KOPT-K1 (cell line): ENCODE results near the gene AMIGO2.

Source experiments
- H3K27ac ChIP-seq: fragments of 200-600 bp; sonication (generic); 2 replicates; pipeline ENCODE4 v1.5.1; 2016; ENCODE audit warnings: antibody characterized with exemption, mild to moderate bottlenecking, low read depth, low read length; ENCODE audit not compliant: poor library complexity, severe bottlenecking
- H3K36me3 ChIP-seq: fragments of 200-600 bp; sonication (generic); 2 replicates; pipeline ENCODE4 v1.5.1; 2017; ENCODE audit warnings: antibody characterized with exemption, mild to moderate bottlenecking, low read length, moderate library complexity; ENCODE audit not compliant: insufficient read depth
- H3K9me3 ChIP-seq: fragments of 200-600 bp; sonication (generic); 2 replicates; pipeline ENCODE4 v1.5.1; 2017; ENCODE audit warnings: antibody characterized with exemption, low read length, mild to moderate bottlenecking; ENCODE audit not compliant: insufficient read depth, poor library complexity, severe bottlenecking

AMIGO2 gene

GRCh38 chr12:47107446-47107845 is 27.7 kb upstream of the AMIGO2 start:
- Histone ChIP-seq H3K36me3 (no peaks in the 10 kb centered on the region), H3K27ac (no peak overlapping the region), H3K9me3 (no peaks in the 10 kb centered on the region)

GRCh38 chr12:47105914-47106674 is 26.3 kb upstream of the AMIGO2 start:
- H3K9me3 ChIP-seq, result no peaks in the 10 kb centered on the region
- no peaks in the 10 kb centered on the region for H3K36me3 ChIP-seq
- no peak overlapping the region for H3K27ac ChIP-seq

GRCh38 chr12:47102845-47103651 is 23.3 kb upstream of the AMIGO2 start:
- Histone ChIP-seq H3K36me3 (no peaks in the 10 kb centered on the region), H3K27ac (no peak overlapping the region), H3K9me3 (no peaks in the 10 kb centered on the region)

GRCh38 chr12:47102406-47102805 is 22.6 kb upstream of the AMIGO2 start:
- Histone ChIP-seq H3K9me3 (no peaks in the 10 kb centered on the region), H3K36me3 (no peaks in the 10 kb centered on the region), H3K27ac (no peak overlapping the region)

GRCh38 chr12:47100160-47100559 is 20.4 kb upstream of the AMIGO2 start:
- H3K36me3 ChIP-seq, result no peaks in the 10 kb centered on the region

GRCh38 chr12:47099610-47100009 is 19.9 kb upstream of the AMIGO2 start:
- peaks cover 3% of the 10 kb centered on the region for H3K9me3 ChIP-seq
- H3K36me3 ChIP-seq, result no peaks in the 10 kb centered on the region

More at GRCh38 chr12:47100160-47100559, 20.4 kb upstream of the AMIGO2 start:
- Histone ChIP-seq H3K9me3 (no peaks in the 10 kb centered on the region), H3K27ac (no peak overlapping the region)

GRCh38 chr12:47098099-47098498 is 18.3 kb upstream of the AMIGO2 start:
- Histone ChIP-seq H3K27ac (no peak overlapping the region), H3K9me3 (peaks cover 3% of the 10 kb centered on the region), H3K36me3 (no peaks in the 10 kb centered on the region)

More at GRCh38 chr12:47099610-47100009, 19.9 kb upstream of the AMIGO2 start:
- H3K27ac ChIP-seq, result no peak overlapping the region

GRCh38 chr12:47097276-47097896 is 17.6 kb upstream of the AMIGO2 start:
- H3K36me3 ChIP-seq, result no peaks in the 10 kb centered on the region
- peaks cover 3% of the 10 kb centered on the region for H3K9me3 ChIP-seq
- H3K27ac ChIP-seq, result no peak overlapping the region

GRCh38 chr12:47095446-47096236 is 15.9 kb upstream of the AMIGO2 start:
- Histone ChIP-seq H3K27ac (no peak overlapping the region), H3K36me3 (no peaks in the 10 kb centered on the region), H3K9me3 (peaks cover 3% of the 10 kb centered on the region)

- Histone ChIP-seq H3K27ac (no peak overlapping the region), H3K9me3 (peaks cover 3% of the 10 kb centered on the region), H3K36me3 (no peaks in the 10 kb centered on the region)
Measured at GRCh38 chr12:47094804-47095203, 15.0 kb upstream of the AMIGO2 start.

- H3K9me3 ChIP-seq, result peaks cover 3% of the 10 kb centered on the region
- H3K27ac ChIP-seq, result no peak overlapping the region
- H3K36me3 ChIP-seq, result no peaks in the 10 kb centered on the region
Measured at GRCh38 chr12:47091009-47091408, 11.2 kb upstream of the AMIGO2 start.

GRCh38 chr12:47088021-47088944 is 8.5 kb upstream of the AMIGO2 start:
- no peaks in the 10 kb centered on the region for H3K9me3 ChIP-seq
- peak overlapping the region; percentile 1 for H3K27ac ChIP-seq

GRCh38 chr12:47087088-47087688 is 7.4 kb upstream of the AMIGO2 start:
- H3K36me3 ChIP-seq, result no peaks in the 10 kb centered on the region
- H3K27ac ChIP-seq, result no peak overlapping the region
- no peaks in the 10 kb centered on the region for H3K9me3 ChIP-seq

More at GRCh38 chr12:47088021-47088944, 8.5 kb upstream of the AMIGO2 start:
- no peaks in the 10 kb centered on the region for H3K36me3 ChIP-seq
